Glutamatergic neuron (in vitro differentiated cells): ENCODE data around the gene CDRT4. TPM values are rescaled to one million over a fixed set of nuclear protein-coding genes. Genes with fewer than 3 reads are reported as not detected.
A peak's percentile ranks its signal among the peaks of the same experiment; 100 is the strongest.

ENCODE experiments used
- DNase-seq: peaks from one replicate; pipeline ENCODE4 v3.0.0; 2022
- H3K27ac Mint-ChIP-seq: one replicate; pipeline ENCODE4 v1.8.0; 2020; ENCODE audit warnings: mild to moderate bottlenecking, mixed read lengths, inconsistent platforms; ENCODE audit not compliant: unreplicated experiment
- H3K27me3 Mint-ChIP-seq: one replicate; pipeline ENCODE4 v1.8.0; 2020; ENCODE audit warnings: mild to moderate bottlenecking, moderate library complexity, mixed read lengths, inconsistent platforms; ENCODE audit not compliant: unreplicated experiment
- H3K36me3 Mint-ChIP-seq: one replicate; pipeline ENCODE4 v1.8.0; 2020; ENCODE audit warnings: mild to moderate bottlenecking, mixed read lengths, inconsistent platforms; ENCODE audit not compliant: unreplicated experiment
- H3K4me1 Mint-ChIP-seq: one replicate; pipeline ENCODE4 v1.8.0; 2020; ENCODE audit warnings: mild to moderate bottlenecking, low read depth, mixed read lengths, inconsistent platforms; ENCODE audit not compliant: unreplicated experiment
- H3K4me3 Mint-ChIP-seq: one replicate; pipeline ENCODE4 v1.8.0; 2020; ENCODE audit warnings: mild to moderate bottlenecking, mixed read lengths, inconsistent platforms; ENCODE audit not compliant: unreplicated experiment
- H3K9me3 Mint-ChIP-seq: one replicate; pipeline ENCODE4 v1.8.0; 2020; ENCODE audit warnings: mild to moderate bottlenecking, moderate library complexity, mixed read lengths, inconsistent platforms; ENCODE audit not compliant: unreplicated experiment
- total RNA-seq: library from RNA; stranded (reverse); fragmentation: NEBNext Ultra II Directional; extraction: Animal tissue kit (Norgen Biotek cat#: 25700); gene quantifications from one replicate; pipeline ENCODE4 v1.2.1, GENCODE V29; 2021; ENCODE audit not compliant: unreplicated experiment
- TF ChIP-seq, protein P1 (sequence below): fragments of 200-600 bp; sonication (generic); IDR thresholded peaks from one replicate; pipeline ENCODE4 v1.5.0; 2021; ENCODE audit not compliant: partially characterized antibody, unreplicated experiment

CDRT4 gene
- total RNA-seq, 1 donor from 2014 or later, result 13.1 TPM

DNA sequence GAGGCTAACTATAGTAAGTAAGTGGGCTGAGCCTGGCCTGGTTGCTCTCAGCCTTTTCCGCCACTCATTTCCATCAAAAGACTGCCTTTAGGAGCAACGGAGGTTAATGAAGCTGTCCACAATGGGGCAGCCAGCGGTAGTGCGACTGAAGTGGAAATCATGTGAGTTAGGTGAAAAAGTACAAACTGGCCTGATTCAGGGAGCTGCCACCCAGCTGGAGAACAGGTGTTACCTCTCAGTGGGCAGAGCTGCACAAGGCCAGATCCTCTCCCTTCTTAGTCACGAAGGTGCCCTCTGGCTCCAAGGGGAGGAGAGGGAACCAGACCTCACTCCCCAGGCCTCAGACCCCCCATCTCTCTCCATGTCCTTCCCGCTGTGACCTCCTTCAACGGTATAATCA is 34.4 kb upstream of the CDRT4 start:
- Mint-ChIP-seq H3K4me1 (peaks cover 3% of the 10 kb centered on the region), H3K4me3 (no peak overlapping the region), H3K9me3 (no peaks in the 10 kb centered on the region), H3K36me3 (no peaks in the 10 kb centered on the region), H3K27me3 (peaks cover 3% of the 10 kb centered on the region), H3K27ac (no peak overlapping the region)
- TF ChIP-seq, protein P1, sequence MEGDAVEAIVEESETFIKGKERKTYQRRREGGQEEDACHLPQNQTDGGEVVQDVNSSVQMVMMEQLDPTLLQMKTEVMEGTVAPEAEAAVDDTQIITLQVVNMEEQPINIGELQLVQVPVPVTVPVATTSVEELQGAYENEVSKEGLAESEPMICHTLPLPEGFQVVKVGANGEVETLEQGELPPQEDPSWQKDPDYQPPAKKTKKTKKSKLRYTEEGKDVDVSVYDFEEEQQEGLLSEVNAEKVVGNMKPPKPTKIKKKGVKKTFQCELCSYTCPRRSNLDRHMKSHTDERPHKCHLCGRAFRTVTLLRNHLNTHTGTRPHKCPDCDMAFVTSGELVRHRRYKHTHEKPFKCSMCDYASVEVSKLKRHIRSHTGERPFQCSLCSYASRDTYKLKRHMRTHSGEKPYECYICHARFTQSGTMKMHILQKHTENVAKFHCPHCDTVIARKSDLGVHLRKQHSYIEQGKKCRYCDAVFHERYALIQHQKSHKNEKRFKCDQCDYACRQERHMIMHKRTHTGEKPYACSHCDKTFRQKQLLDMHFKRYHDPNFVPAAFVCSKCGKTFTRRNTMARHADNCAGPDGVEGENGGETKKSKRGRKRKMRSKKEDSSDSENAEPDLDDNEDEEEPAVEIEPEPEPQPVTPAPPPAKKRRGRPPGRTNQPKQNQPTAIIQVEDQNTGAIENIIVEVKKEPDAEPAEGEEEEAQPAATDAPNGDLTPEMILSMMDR, result no peak
- DNase-seq, result no peak

DNA sequence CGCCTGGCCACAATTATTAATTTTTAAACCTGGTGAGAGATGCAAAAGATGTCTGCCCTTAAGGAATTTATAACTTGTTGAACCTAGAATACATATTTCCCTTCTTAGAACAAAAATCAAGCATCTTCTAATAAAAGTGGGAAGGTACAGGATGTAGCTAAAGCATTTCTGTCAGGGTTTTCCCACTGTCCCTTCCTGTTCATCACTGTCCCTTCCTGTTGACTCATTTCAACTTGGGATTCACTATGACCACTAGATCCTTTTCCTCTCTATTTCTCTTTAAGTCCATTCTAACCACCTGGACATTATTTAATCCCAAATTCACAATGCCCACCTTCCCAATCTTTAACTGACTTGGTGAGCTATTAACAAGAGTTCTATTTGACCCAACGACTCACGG is 33.9 kb upstream of the CDRT4 start:
- H3K36me3 Mint-ChIP-seq, result no peaks in the 10 kb centered on the region
- H3K27me3 Mint-ChIP-seq, result peaks cover 3% of the 10 kb centered on the region
- no peak overlapping the region for H3K27ac Mint-ChIP-seq
- peaks cover 3% of the 10 kb centered on the region for H3K4me1 Mint-ChIP-seq
- TF ChIP-seq, protein P1, result no peak
- no peak overlapping the region for H3K4me3 Mint-ChIP-seq
- DNase-seq, result no peak
- H3K9me3 Mint-ChIP-seq, result no peaks in the 10 kb centered on the region

DNA sequence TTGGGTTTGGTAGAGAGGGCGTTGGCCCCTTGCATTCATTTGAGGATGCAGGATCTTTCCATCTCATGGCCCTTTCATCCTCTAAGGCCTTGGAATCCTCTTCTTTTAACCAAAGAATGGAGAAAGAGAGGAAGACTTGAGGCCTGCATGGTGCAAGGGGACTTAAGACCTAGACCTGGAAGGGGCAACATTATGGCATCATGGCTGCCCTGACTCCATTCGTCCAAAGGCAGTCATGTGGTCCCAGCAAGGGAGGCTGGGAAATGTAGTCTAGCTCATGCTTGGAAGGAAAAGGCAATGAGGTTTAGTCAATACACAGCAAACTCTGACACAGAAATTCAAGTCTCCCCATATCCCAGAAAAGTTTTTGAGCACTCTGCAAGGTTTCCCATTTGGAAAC is 30.7 kb upstream of the CDRT4 start:
- peak; percentile 26 for DNase-seq
- no peak overlapping the region for H3K4me3 Mint-ChIP-seq
- H3K27me3 Mint-ChIP-seq, result peaks cover 3% of the 10 kb centered on the region
- H3K4me1 Mint-ChIP-seq, result peaks cover 6% of the 10 kb centered on the region
- no peak overlapping the region for H3K27ac Mint-ChIP-seq
- no peaks in the 10 kb centered on the region for H3K36me3 Mint-ChIP-seq
- H3K9me3 Mint-ChIP-seq, result no peaks in the 10 kb centered on the region
- TF ChIP-seq, protein P1, result no peak

DNA sequence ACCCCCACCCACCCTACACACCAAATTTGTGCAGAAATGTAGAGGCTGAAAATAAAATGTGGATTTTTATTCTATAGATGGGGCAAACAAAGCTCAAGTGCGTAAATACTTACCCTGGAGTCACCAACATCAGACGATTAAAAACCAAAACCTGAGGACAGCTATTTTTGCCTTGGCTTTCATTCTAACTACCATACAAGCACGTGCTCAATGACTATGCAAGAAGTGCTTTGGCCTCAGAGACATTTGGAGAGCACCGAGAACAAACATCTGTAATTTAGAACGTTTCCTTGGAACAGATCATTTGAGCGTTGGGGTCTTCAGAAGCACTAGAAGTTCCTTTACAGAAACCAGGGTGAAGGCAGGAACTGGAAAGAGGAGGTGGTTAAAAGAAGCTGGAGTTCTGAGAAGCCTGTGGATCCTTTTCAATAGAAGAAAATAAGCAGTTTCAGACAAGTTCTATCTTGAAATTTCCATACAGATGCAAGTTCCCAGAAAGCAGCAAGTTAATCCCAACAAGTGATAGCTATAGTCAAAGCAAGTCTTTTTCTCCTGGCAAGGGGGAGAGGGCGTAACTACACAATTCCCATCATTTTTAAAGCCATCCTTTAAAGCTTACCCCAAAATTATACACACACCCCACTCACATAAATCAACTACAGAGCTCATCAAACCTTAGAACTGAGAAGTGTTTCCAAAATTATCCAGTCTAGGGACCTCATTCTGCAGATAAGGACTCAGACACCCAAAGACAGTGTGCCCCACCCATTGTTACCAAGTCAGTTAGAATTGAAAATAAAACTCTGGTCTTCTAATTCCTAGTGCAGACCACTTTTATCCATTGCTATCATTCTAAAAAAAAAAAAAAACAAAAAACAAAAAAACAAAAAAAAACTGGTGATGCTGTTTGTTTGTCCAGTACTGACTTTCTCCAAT is 29.6 kb upstream of the CDRT4 start:
- peaks cover 1% of the 10 kb centered on the region for H3K27me3 Mint-ChIP-seq
- peaks cover 3% of the 10 kb centered on the region for H3K4me1 Mint-ChIP-seq
- no peaks in the 10 kb centered on the region for H3K9me3 Mint-ChIP-seq
- DNase-seq, result no peak
- H3K4me3 Mint-ChIP-seq, result no peak overlapping the region
- TF ChIP-seq, protein P1, result no peak
- no peaks in the 10 kb centered on the region for H3K36me3 Mint-ChIP-seq
- no peak overlapping the region for H3K27ac Mint-ChIP-seq

DNA sequence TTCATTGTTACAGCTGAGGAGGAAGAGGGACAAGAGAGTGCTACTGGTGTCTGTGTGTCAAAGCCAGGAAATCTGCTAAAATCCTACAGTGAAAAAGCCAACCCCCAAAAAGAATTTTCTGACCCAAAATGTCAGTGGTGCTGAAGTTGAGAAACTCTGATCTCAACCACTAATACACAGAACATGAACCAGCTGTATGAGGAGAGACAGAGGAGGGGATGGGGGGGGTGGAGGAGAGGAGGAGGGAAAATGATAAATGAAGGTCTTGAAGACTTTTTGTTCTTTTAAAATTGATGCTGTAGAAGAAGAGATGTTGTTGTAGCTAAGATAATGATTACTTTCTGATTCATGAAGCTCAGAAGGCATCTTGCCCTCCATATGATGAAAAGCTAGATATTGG is 27.4 kb upstream of the CDRT4 start:
- H3K36me3 Mint-ChIP-seq, result no peaks in the 10 kb centered on the region
- no peak overlapping the region for H3K4me3 Mint-ChIP-seq
- no peak for DNase-seq
- peaks cover 1% of the 10 kb centered on the region for H3K9me3 Mint-ChIP-seq
- TF ChIP-seq, protein P1, result no peak
- H3K4me1 Mint-ChIP-seq, result peaks cover 8% of the 10 kb centered on the region
- H3K27ac Mint-ChIP-seq, result no peak overlapping the region
- H3K27me3 Mint-ChIP-seq, result no peaks in the 10 kb centered on the region
